IMR-90 (cell line): Measurements from ENCODE around the gene USP54. TPM values are rescaled to one million over a fixed set of nuclear protein-coding genes. Genes with fewer than 3 reads are reported as not detected.

ENCODE experiments used
- ATAC-seq: fragments of 200-7000 bp; cut with Tn5 transposase; 2 replicates; pipeline ENCODE4 v1.9.1; 2020; ENCODE audit warnings: low read depth, mild to moderate bottlenecking, moderate library complexity
- BruUV-seq: library from RNA; stranded (reverse); fragments of 400-500 nt; replicated peaks from 2 replicates; lab custom pipeline; 2021; lab: Mats Ljungman, UMichigan
- CTCF ChIA-PET: fragments of 300-600 bp; formaldehyde crosslinking; extraction: SDS; loops from one replicate; lab custom pipeline; 2021; ENCODE audit warnings: antibody characterized with exemption; lab: Yijun Ruan, JAX
- POLR2A ChIA-PET: fragments of 300-600 bp; sonication (Branson Sonifier 250); formaldehyde crosslinking; loops from one replicate; lab custom pipeline; 2022; ENCODE audit warnings: antibody characterized with exemption; ENCODE audit not compliant: unreplicated experiment; lab: Charles Lee
- DNase-seq: peaks from one replicate; pipeline ENCODE4 v3.0.0; 2013
- H2AFZ ChIP-seq: replicated peaks from 2 replicates; pipeline ENCODE3; 2013; ENCODE audit warnings: low read length, mild to moderate bottlenecking; ENCODE audit not compliant: poor library complexity
- H2AK5ac ChIP-seq: 2 replicates; pipeline ENCODE4 v1.6.1; 2013; ENCODE audit warnings: low read depth, low read length, inconsistent platforms
- H2AK9ac ChIP-seq: replicated peaks from 2 replicates; pipeline ENCODE3; 2013; ENCODE audit warnings: mild to moderate bottlenecking, low read depth, low read length, moderate library complexity; ENCODE audit not compliant: poor library complexity
- H2BK120ac ChIP-seq: 2 replicates; pipeline ENCODE4 v1.6.1; 2013; ENCODE audit warnings: low read depth, low read length, inconsistent platforms
- H2BK15ac ChIP-seq: 3 replicates; pipeline ENCODE4 v1.6.1; 2013; ENCODE audit warnings: low read depth, low read length, inconsistent platforms
- H2BK20ac ChIP-seq: 2 replicates; pipeline ENCODE4 v1.6.1; 2013; ENCODE audit warnings: low read depth, mild to moderate bottlenecking, inconsistent platforms, low read length, moderate library complexity
- H2BK5ac ChIP-seq: 2 replicates; pipeline ENCODE4 v1.6.1; 2013; ENCODE audit warnings: mild to moderate bottlenecking, low read depth, low read length, inconsistent platforms; ENCODE audit not compliant: poor library complexity, severe bottlenecking
- H3K14ac ChIP-seq: replicated peaks from 2 replicates; pipeline ENCODE4 v1.6.1; 2013; ENCODE audit warnings: low read depth, low read length, inconsistent platforms
- H3K18ac ChIP-seq: 2 replicates; pipeline ENCODE4 v1.6.1; 2013; ENCODE audit warnings: low read depth, low read length, control low read depth
- H3K23ac ChIP-seq: 2 replicates; pipeline ENCODE4 v1.6.1; 2013; ENCODE audit warnings: low read depth, low read length, inconsistent platforms
- H3K27ac ChIP-seq: 2 replicates; pipeline ENCODE4 v1.5.1; 2013; ENCODE audit warnings: mild to moderate bottlenecking, control low read depth, low read length; ENCODE audit not compliant: insufficient read depth
- H3K27me3 ChIP-seq: 2 replicates; pipeline ENCODE4 v1.6.1; 2013; ENCODE audit warnings: low read length; ENCODE audit not compliant: control insufficient read depth, insufficient read depth
- H3K36me3 ChIP-seq: 2 replicates; pipeline ENCODE4 v1.6.1; 2013; ENCODE audit warnings: low read length, mixed read lengths; ENCODE audit not compliant: control insufficient read depth, insufficient read depth
- H3K4ac ChIP-seq: 2 replicates; pipeline ENCODE4 v1.6.1; 2013; ENCODE audit warnings: low read depth, low read length, inconsistent platforms
- H3K4me1 ChIP-seq: 2 replicates; pipeline ENCODE4 v1.6.1; 2013; ENCODE audit warnings: low read length, mixed read lengths; ENCODE audit not compliant: control insufficient read depth, insufficient read depth
- H3K4me2 ChIP-seq: 2 replicates; pipeline ENCODE4 v1.6.1; 2013; ENCODE audit warnings: low read depth, mild to moderate bottlenecking, control low read depth, low read length, moderate library complexity
- H3K4me3 ChIP-seq: 2 replicates; pipeline ENCODE4 v1.5.1; 2013; ENCODE audit warnings: low read depth, mild to moderate bottlenecking, control low read depth, low read length, moderate library complexity; ENCODE audit not compliant: insufficient read depth
- H3K56ac ChIP-seq: 2 replicates; pipeline ENCODE4 v1.6.1; 2013; ENCODE audit warnings: low read length, inconsistent platforms; ENCODE audit not compliant: insufficient read depth; ENCODE audit errors: extremely low read depth
- H3K79me1 ChIP-seq, 2 experiments: 2 replicates each; pipeline ENCODE4 v1.6.1; 2013; ENCODE audit warnings: low read length in 2 of 2, inconsistent platforms in 1 of 2, low read depth in 1 of 2
- H3K9ac ChIP-seq: 2 replicates; pipeline ENCODE4 v1.6.1; 2013; ENCODE audit warnings: low read depth, low read length, control low read depth
- H3K9me1 ChIP-seq: 2 replicates; pipeline ENCODE4 v1.6.1; 2013; ENCODE audit warnings: low read length, inconsistent platforms; ENCODE audit not compliant: insufficient read depth
- H3K9me3 ChIP-seq: 2 replicates; pipeline ENCODE4 v1.6.1; 2013; ENCODE audit warnings: low read length; ENCODE audit not compliant: control insufficient read depth, insufficient read depth
- H4K20me1 ChIP-seq: 2 replicates; pipeline ENCODE4 v1.6.1; 2013; ENCODE audit warnings: low read length, inconsistent platforms; ENCODE audit not compliant: insufficient read depth
- H4K5ac ChIP-seq: 2 replicates; pipeline ENCODE4 v1.6.1; 2013; ENCODE audit warnings: mild to moderate bottlenecking, low read depth, low read length, control low read depth
- H4K8ac ChIP-seq, 2 experiments: 2 replicates each; pipeline ENCODE4 v1.6.1; 2013; ENCODE audit warnings: low read depth in 2 of 2, low read length in 2 of 2, control low read depth in 1 of 2, inconsistent platforms in 1 of 2
- H4K91ac ChIP-seq: 2 replicates; pipeline ENCODE4 v1.6.1; 2013; ENCODE audit warnings: low read depth, low read length, inconsistent platforms; ENCODE audit not compliant: insufficient read depth
- CEBPB ChIP-seq: IDR thresholded peaks from 2 replicates; pipeline ENCODE4 v1.6.1; 2012; ENCODE audit warnings: low read depth, low read length, improper control_type of control experiment
- MAFK ChIP-seq: IDR thresholded peaks from 2 replicates; pipeline ENCODE4 v1.6.1; 2012; ENCODE audit warnings: low read depth, low read length, improper control_type of control experiment
- NFE2L2 ChIP-seq: fragments of 150-350 bp; IDR thresholded peaks from 2 replicates; pipeline ENCODE4 v1.6.1; 2016; ENCODE audit warnings: low read depth, mild to moderate bottlenecking, low read length
- RFX5 ChIP-seq: IDR thresholded peaks from 2 replicates; pipeline ENCODE4 v1.8.0; 2012; ENCODE audit warnings: low read depth, mild to moderate bottlenecking, low read length, moderate library complexity
- SMC3 ChIP-seq: fragments of 150-350 bp; IDR thresholded peaks from 2 replicates; pipeline ENCODE4 v1.6.1; 2016; ENCODE audit warnings: low read depth, mild to moderate bottlenecking, antibody characterized with exemption, low read length, moderate library complexity
- WGBS, 2 experiments: methylation state at CpG; one replicate each; pipeline versions ENCODE4 v1.1.5 to v1.1.7; 2013; ENCODE audit warnings: missing lambda C conversion rate in 2 of 2; ENCODE audit not compliant: insufficient read length in 1 of 2; ENCODE audit errors: extremely low coverage in 2 of 2; 5-methylcytosine and 5-hydroxymethylcytosine counted together
- dilution Hi-C: fragments of 300-500 bp; cut with HindIII; formaldehyde crosslinking; loops from one replicate; pipeline ENCODE4 v1.14.3; 2018; ENCODE audit warnings: low sequenced_read_pairs; ENCODE audit not compliant: unreplicated experiment
- in situ Hi-C: fragments of 300-500 bp; cut with MboI; formaldehyde crosslinking; loops from 3 replicates; pipeline ENCODE4 v1.14.3; 2019; ENCODE audit warnings: low sequenced_read_pairs, inconsistent platforms, mixed read lengths
- intact Hi-C: fragments of 100-400 bp; cut with micrococcal nuclease; formaldehyde crosslinking; loops from 2 replicates; pipeline ENCODE4 v1.10.0; 2022
- polyA plus RNA-seq, 3 experiments: library from polyadenylated mRNA; depleted of rRNA; stranded (reverse); fragments of >200 nt; gene quantifications; 2 replicates each; pipeline ENCODE4 v1.2.3, GENCODE V29; 2012; ENCODE audit warnings: low replicate concordance in 1 of 3
- total RNA-seq: library from RNA; depleted of rRNA; stranded (reverse); fragments of >200 nt; gene quantifications from 2 replicates; pipeline ENCODE4 v1.2.3, GENCODE V29; 2012
- TF ChIP-seq, protein P1 (sequence below): fragments of 150-350 bp; IDR thresholded peaks from 2 replicates; pipeline ENCODE4 v1.6.1; 2016; ENCODE audit warnings: low read depth, mild to moderate bottlenecking, low read length, moderate library complexity, borderline replicate concordance
- TF ChIP-seq, protein P2 (sequence below): fragments of 150-350 bp; IDR thresholded peaks from 2 replicates; pipeline ENCODE4 v1.6.1; 2017; ENCODE audit warnings: mild to moderate bottlenecking, antibody characterized with exemption, low read length, low read depth

USP54 gene
- total and polyA plus RNA-seq, 2 of the 4 experiments (the other 2 are of a cell fraction), result 4.0 to 7.9 TPM

DNA sequence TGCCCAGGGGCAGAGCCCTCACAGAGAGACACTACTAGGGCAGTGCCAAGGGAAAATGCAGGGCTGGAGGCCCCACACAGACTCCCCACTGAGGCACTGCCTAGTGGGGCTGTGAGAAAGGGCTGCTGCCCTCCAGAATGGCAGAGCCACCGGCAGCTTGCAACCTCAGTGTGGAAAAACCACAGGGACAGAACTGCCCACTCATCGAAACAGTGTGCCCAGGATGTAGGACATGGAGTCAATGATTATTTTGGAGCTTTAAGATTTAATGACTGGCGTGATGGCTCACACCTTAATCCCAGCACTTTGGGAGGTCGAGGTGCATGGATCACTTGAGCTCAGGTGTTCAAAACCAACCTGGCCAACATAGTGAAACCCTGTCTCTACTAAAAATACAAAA lies 130.2 kb downstream of the USP54 start:
- Histone ChIP-seq H4K5ac (no peak overlapping the region), H3K4me1 (peaks cover 6% of the 10 kb centered on the region), H3K9ac (no peak overlapping the region), H3K23ac (no peak overlapping the region), H3K27ac (no peak overlapping the region), H2BK5ac (no peak overlapping the region), H3K27me3 (no peaks in the 10 kb centered on the region), H2AK9ac (peak overlapping the region; percentile 10), H2BK120ac (no peak overlapping the region), H2AK5ac (no peak overlapping the region), H3K9me3 (no peaks in the 10 kb centered on the region), H3K9me1 (no peaks in the 10 kb centered on the region), H3K36me3 (peaks cover 15% of the 10 kb centered on the region), H4K20me1 (no peaks in the 10 kb centered on the region), H3K4ac (no peak overlapping the region), H2BK15ac (no peak overlapping the region), H3K79me1 (peaks cover 0 to 4% of the 10 kb centered on the region in 2 experiments; a peak in 2 of 4 replicates), H3K14ac (no peak overlapping the region), H3K56ac (no peak overlapping the region), H4K8ac (no peak overlapping the region), H3K4me3 (no peak overlapping the region), H3K4me2 (no peak overlapping the region), H4K91ac (no peak overlapping the region), H2AFZ (no peak overlapping the region), H2BK20ac (no peak overlapping the region), H3K18ac (no peak overlapping the region)
- dilution Hi-C loops, result no loop called here
- BruUV-seq, result no TSS peak
- intact Hi-C loops, result no loop called here
- no CpG with 5 or more reads among the region's 4 CpGs for WGBS, 2 experiments
- TF ChIP-seq NFE2L2, result no peak
- TF ChIP-seq CEBPB, result no peak
- TF ChIP-seq SMC3, result no peak
- TF ChIP-seq, protein P1, sequence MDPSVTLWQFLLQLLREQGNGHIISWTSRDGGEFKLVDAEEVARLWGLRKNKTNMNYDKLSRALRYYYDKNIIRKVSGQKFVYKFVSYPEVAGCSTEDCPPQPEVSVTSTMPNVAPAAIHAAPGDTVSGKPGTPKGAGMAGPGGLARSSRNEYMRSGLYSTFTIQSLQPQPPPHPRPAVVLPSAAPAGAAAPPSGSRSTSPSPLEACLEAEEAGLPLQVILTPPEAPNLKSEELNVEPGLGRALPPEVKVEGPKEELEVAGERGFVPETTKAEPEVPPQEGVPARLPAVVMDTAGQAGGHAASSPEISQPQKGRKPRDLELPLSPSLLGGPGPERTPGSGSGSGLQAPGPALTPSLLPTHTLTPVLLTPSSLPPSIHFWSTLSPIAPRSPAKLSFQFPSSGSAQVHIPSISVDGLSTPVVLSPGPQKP, result no peak
- TF ChIP-seq, protein P2, sequence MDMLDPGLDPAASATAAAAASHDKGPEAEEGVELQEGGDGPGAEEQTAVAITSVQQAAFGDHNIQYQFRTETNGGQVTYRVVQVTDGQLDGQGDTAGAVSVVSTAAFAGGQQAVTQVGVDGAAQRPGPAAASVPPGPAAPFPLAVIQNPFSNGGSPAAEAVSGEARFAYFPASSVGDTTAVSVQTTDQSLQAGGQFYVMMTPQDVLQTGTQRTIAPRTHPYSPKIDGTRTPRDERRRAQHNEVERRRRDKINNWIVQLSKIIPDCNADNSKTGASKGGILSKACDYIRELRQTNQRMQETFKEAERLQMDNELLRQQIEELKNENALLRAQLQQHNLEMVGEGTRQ, result no peak
- TF ChIP-seq RFX5, result no peak
- no peak; the same call in 1 of the 2 replicates for TF ChIP-seq MAFK
- ChIA-PET POLR2A (no interaction called here), CTCF (no interaction called here)
- in situ Hi-C loops, result no loop called here
- DNase-seq, result no peak
- ATAC-seq, result no peak
